GM19324 (cell line): ENCODE measurements around the gene CCDC187.
"Not testable (repeated sequence)": the region's sequence is repeated elsewhere in the genome, so short reads cannot be mapped to it uniquely, and the experiment has no call there.

Source experiments
- ATAC-seq: cut with Tn5 transposase; IDR thresholded peaks from one replicate; pipeline ENCODE4 v1.9.1; 2021; ENCODE audit warnings: mild to moderate bottlenecking, moderate library complexity; ENCODE audit not compliant: unreplicated experiment, low FRiP score

The CCDC187 gene

DNA sequence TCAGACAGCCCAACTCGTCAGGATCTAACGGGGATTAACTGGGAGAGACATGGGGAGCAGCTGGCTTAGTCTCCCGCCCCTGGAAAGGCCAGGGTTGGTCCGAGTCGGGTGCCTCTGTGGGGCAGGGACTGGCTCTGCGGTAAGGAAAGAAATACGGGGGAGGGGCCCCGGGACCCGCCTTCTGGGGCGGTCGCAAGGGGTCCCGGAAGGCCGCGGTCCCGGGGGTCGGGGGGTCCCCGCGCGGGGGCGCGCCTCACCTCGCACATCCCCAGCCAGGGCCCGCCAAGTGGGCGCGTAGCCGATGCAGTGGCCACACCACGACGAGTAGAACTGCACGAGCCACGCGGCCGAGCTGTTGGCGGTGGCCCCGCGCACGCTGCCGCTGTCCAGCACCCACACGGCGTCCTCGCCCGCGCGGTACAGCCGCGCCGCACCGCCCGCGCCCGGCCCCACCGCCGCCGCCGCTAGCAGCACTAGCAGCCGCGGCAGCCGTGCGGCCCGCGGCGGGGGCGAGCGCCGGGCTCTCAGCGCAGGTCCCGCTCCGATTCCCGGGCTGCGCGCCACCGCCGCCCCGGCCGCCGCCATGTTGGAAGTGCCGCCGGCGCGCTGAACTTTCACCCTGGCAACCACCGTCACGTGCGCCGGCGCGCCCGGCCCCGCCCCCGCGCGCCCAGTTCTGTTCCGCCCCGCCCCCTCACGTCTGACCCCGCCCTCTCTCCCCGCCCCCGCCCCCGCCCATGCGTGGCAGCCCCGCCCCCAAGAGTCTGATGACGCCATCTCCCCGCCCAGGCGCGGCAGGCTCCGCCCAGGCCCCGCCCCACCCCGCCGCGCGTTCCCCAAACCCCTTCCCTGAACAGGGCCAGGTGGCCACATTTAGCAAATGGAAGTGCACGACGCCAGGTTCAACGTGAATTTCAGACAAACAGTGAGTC is 58.4 kb downstream of the CCDC187 start, which contains the start of gene QSOX2:
Gene QSOX2 (minus strand): TSS at position 594 of the 932 bp plus-strand sequence. CDS start 9 bp downstream, at position 585.
- peak; percentile 69 for ATAC-seq

DNA sequence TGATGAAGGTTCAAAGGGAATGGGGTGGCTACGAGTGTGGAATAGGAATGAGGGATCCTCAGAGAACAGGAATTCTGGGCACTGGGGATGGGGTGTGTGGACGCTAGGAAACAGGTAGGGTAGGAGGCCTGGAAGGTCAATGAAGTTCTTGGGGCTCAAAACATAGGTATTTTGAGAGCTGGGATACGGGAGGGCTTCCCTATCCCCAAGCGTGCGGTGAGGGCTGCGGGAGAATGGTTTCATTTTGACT is 59.0 kb downstream of the CCDC187 start:
- no peak for ATAC-seq

DNA sequence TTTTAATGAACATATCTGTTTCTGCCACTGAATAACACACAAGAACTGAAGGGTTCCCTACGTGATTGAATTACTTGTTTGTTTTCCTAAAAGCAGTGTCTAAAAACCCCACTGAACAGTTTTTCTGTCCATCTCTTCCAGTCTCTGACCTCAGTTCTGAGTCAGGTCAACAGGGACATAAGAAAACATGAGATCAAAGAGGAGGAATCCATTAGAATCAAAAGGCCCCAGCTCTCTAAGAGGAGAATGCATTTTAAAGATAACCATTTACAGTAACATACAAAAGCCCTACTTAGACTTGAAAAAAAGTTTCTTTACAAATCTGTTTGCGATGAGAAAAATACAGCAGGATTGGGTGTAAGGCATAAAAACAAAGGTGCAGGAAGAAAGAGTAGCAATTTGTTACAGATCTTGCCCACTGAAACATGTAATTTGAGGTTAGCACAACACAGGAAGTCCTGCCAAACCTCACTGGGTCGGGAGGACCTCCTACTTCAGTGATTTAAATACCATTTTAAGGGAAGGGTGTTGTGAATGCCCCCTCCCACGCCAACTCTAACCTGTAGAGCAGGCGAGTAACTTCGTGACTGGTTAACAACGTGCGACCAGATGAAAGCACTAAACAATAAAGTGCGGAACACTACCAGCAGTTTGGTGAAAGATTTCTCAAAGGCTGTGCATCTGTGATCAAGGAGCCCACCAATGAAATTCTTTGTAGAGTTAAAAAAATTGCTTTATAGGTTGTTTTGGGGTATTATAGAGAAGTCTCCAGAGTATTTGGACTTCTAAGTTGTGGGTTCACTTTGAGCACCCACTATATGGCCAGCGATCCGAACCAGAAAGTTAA is 59.5 kb downstream of the CCDC187 start:
- no peak for ATAC-seq

DNA sequence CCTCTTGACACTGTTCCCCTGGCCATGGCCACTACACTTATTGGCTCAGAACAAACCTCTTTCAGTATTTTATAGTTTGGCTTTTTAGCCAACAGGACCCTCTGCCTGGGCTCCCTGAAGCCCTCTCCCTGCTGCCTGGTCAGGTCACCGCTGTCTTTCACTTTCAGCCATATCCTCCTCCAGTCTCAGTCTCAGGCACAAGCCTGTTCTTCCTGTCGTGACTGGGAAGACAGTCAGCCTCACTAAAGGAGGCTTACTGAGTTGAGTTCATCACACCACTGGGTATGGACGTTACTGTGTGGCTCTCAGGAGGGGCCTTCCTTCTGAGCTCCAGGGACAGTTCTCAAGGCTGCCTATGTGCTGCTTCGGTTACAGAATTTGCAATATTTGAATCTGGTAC is 60.3 kb downstream of the CCDC187 start:
- ATAC-seq = no peak

DNA sequence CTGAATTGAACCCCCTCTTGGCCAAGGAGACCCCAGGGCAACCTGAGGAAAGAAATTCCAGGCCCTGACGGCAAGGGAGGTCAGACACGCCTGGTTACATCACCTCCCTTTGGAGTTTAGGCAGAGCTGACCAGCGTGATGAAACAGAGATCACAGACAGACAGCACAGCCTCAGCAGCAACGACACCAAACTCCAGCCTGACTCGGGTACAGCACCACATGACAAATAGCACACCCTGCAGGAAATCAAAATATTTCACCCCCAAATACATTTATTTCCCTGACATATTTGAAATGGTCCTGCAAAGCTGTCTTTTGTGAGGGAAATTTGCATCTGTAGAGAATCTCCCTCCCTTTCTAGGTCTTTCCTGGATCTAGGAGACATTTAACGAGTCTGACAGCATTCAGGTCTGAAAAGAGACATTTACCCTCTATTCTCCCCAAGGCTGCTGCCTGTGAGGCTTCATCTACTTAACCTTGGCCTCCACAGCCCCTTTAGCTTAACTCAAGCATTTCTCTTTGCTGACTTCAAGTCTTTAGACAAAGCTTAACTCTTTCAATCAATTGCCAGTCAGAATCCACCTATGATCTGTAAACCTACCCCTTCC is 60.9 kb downstream of the CCDC187 start:
- no peak for ATAC-seq

DNA sequence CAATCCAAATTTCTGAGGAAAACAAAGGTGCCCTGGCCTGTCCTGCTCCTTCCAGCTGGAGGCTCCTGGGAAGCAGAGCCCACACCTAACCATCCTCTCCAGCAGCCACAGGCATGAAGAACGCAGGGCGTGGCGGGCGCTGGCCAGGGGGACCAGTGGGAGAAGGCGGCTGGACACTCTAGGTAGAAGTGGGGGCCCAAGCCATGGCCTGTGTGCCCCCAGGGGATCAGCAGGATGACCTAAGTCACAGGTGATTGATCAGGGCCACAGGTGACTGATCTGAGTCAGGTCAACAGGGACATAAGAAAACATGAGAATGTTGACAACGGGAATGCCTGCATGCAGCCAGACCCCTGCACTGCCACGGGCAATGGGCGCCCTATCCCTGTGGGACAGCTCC is 61.6 kb downstream of the CCDC187 start:
- ATAC-seq = no peak

DNA sequence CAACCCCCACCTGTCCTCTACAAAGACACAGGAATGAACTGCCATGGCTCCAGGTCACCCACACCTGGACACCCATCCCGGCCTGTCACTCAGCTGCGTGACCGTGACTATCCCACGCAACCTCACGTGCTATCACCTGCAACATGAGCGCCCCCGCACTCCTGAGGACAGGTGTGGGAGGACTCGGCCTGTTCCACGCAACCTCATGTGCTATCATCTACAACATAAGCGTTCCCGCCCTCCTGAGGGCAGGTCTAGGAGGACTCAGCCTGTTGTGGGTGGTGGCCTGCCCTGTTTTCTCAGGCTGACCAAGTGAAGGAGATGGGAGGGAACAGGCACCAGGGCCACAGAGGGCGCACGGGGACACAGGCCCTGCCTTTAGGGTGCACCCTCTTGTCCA is 62.4 kb downstream of the CCDC187 start:
- no peak for ATAC-seq

DNA sequence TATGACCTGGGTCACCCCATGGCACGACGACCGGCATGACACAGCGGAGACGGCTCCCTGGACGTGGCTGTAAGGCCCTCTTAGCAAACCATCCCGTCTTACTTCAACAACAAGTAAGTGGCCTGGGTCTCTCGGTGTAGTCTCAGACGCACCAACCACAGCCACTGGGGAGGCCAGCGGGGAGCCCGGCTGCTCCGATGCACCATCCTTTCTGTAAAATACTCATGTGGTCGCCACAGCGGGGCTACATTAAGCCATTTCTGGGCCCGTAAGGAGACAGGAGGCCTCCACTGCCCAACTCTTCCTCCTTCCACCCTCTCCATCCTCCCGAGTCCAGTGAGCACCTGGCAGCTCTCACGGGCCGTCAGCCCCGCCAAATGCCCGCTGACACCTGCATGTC is 63.0 kb downstream of the CCDC187 start:
- no peak for ATAC-seq

DNA sequence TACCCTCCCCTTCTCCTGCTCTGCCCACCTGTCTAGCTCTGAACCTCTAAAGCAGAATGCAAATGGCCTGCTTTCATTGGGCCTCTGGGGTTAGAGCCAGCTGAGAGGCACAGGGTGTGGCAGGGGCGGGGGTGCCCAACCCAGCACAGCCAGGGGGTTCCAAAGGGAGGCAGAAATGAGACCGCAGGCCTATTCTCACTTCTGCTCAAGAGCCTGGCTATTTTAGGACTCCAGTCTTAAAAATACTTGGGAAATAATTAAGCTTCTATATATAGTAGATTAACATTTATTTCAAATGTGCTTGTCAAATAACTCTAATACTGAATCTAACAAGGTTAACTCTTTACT is 63.9 kb downstream of the CCDC187 start:
- ATAC-seq = peak; percentile 35

DNA sequence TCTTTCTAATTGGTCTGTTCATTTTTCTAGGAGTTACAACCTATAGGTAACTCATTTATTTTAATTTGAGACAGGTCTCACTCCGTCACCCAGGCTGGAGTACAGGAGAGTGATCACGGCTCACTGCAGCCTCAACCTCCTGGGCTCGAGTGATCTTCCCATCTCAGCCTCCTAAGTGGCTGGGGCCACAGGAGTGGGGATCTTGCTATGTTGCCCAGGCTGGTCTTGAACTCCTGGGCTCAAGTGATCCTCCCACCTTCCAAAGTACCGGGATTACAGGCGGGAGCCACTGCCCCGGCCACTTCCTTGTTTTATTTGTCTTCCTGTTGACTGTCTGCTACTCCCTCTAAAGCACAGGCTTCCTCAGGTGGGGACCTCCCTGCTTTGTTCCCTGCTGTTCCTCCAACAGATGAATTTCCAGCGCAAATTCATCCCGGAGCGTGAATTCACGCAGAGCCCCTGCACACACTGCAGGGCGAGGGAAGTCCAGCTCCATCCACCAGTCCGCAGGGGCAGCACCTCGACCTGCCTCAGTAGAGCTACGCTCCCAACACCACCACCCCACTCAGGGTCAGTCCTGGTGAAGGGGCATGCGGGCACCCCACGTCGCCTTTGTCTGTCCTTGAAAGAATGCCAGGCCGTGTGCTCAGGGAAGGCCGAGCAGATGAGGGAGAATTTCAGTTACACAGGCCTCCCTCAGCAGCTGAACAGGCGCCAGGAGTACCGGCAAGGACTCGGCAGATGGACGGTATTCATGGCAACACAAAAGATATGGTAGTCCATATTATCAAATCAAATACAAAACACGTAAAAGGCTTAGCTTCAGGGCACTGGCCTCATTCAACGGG is 64.5 kb downstream of the CCDC187 start:
- ATAC-seq = no peak

DNA sequence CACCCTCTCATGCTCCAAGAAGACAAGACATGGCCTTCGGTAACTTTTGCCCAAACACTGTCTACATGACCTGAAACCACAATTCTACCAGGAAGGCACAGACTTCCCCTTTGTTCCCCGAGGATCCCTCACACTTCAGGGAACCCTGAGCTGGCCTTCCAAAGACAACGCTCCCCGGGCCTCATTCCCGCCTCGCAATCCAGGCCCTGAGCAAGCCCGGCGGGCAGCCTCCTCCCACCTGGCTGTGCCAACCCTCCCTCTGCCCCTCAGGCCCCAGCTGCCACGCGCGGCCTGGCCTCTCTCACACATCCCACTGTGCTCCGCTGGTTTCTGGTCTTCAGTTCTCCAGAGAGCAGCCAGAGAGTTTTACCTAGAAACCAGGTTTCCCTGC is 65.6 kb downstream of the CCDC187 start:
- ATAC-seq = no peak

DNA sequence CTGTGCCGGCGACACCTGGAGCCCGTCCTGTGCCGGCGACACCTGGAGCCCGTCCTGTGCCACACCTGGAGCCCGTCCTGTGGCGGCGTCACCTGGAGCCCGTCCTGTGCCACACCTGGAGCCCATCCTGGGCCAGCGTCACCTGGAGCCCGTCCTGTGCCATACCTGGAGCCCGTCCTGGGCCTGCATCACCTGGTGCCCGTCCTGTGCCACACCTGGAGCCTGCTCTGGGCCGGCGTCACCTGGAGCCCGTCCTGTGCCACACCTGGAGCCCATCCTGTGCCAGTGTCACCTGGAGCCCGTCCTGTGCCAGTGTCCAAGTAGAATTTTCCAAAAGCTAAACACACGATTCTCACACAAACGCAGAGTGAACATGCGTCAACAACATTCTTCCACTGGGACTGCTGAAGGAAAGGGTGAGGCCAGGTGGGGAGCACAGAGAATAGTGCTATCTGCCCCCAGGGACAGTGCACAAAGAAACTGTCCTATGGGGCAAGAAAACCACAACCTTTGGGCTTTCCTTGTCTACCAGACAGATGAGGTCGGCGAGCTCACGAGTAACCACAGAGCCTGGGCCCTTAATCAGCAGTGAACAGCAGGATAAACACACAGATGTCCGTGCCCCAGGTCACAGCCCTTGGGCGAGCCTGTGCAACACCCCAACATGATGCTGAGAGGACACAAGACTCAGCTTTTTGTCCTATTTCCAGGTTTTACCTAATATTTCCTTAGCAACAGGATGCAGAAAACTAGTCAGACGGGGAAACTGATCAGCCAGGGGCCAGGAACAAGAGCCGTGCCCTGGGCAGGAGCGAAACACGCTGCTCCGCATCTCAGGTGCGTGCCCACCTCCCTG is 66.2 kb downstream of the CCDC187 start:
- ATAC-seq = no peak

DNA sequence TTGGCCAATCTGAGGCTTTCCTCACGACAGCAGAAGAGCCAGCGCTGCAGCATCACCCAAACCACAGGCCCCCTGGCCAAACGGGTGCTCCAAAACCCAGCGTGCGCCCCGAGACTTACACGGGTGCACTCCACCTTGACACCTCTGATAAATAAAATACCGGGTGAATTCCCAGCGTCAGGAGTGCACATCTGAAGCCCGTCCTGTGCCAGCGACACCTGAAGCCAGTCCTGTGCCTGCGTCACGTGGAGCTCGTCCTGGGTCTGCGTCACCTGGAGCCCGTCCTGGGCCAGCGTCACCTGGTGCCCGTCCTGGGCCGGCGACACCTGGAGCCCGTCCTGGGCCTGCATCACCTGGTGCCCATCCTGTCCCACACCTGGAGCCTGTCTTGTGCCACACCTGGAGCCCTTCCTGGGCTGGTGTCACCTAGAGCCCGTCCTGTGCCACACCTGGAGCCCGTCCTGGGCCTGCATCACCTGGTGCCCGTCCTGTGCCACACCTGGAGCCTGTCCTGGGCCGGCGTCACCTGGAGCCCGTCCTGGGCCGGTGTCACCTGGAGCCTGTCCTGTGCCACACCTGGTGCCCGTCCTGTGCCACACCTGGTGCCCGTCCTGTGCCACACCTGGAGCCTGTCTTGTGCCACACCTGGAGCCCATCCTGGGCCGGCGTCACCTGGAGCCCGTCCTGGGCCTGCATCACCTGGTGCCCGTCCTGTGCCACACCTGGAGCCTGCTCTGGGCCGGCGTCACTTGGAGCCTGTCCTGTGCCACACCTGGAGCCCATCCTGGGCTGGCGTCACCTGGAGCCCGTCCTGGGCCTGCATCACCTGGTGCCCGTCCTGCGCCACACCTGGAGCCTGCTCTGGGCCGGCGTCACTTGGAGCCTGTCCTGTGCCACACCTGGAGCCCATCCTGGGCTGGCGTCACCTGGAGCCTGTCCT is 67.2 kb downstream of the CCDC187 start:
- not testable (repeated sequence) for ATAC-seq

DNA sequence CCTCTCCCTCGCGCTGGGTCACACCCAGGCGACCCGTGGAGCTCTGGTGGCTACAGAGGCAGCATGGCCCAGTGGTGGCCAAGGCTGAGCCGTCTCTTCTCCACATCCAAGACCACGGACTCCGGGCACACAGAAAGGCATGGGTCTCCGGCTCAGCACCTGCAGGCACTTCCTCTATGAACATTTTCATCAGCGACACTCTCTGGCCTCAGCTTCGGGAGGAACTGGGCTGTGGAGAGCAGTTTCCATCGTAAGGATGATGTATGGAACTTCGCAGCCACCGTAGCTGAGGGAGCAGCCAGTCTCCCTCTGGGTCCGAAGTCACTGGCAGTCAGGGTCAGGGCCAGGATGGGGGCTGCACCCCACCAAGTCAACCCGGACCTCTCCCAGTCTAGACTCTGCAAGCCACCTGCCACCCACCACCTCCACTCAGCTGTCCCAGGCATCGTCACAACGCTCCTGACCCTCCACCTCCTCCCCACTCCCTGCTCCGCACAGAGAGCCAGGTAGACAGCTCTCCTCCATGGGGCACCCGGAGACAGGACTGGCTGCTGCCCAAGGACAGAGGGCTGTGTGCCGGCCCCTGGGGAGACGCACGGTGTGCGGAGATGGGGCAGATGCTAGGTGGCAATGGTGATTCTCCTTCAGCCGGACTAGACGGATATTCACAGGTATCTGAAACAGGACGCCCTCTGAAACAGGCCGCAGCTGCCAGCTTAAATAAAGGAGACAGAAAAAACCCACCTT is 68.0 kb downstream of the CCDC187 start:
- ATAC-seq = no peak

DNA sequence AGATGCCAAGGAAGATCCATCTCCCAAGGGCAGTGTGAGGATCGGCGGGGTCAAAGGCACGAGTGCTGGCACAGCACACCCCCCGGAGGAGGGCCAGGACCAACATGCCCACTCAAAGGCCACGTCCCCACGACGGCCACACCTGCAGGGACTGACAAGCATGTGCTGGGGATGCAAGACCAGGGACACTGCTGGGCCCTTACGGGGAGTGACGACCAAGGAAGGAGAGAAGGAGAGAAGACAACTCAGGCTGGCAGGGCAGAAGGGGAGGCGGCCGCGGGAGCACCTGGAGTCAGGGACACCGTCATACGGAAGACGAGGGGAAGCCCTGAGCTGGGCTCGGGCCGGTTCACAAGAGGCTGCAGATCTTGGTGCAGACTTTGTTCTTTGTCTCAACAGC is 68.7 kb downstream of the CCDC187 start:
- ATAC-seq = no peak

DNA sequence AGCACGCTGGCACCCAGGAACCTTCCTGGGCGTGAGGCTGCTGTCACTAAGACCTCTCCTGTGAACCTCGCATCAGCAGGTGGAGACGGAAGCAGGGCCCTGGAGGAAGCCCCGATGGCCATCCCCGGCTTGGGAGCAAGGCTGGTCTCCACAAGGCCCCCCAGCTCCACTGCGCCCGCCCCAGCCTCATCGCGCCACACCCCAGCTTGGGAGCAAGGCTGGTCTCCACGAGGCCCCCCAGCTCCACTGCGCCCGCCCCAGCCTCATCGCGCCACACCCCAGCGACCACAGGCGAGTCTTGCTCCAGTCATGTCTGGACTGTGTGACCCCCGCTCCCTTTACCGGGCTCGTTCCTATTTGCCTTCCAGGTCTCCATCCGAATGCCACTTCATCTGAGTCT is 69.3 kb downstream of the CCDC187 start:
- ATAC-seq = no peak

DNA sequence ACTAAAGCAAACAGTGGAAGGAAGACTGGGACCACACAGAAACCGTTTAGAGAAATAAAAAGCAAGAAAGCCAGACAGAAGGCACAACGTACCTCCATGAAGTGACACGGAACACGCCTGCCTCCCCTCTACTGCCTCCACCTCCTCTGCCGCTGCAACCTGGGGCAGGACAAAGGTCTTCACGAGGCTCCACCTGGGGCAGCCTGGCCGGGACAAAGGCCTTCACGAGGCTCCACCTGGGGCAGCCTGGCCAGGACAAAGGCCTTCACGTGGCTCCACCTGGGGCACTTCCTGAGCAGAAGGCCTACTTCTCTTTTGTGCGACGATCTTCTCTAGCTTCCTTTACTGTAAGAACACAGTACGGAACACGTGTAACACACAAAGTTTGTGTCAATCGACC is 70.0 kb downstream of the CCDC187 start:
- no peak for ATAC-seq

DNA sequence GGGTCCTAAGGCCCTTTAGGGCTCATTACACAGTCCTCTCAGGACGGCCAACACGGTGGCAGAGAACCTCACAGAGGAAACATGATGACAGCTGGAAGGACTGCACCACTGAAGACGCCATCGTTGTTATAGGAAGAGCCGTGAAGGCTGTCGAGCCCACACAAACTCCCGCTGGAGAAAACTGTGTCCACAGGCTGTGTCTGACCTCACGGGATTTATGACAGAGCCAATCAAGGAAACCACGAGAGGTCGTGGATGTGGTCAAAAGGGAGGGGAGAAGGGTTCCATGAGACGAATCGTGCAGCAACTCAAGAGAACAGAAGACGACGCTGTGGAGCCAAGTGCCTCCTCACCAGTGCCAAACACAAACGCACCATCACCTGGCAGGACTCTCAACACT is 70.5 kb downstream of the CCDC187 start:
- ATAC-seq = no peak
